Left ventricle myocardium superior (tissue), 1 donor: ENCODE measurements around the gene CPT1A. TPM values are rescaled to one million over a fixed set of nuclear protein-coding genes. Genes with fewer than 3 reads are reported as not detected.
A peak's percentile ranks its signal among the peaks of the same experiment; 100 is the strongest.

Experiments used
- ATAC-seq: fragments of 200-7000 bp; cut with Tn5 transposase; one replicate; pipeline ENCODE4 v1.9.1; 2020; ENCODE audit warnings: mild to moderate bottlenecking, moderate library complexity
- DNase-seq: peaks from one replicate; pipeline ENCODE4 v3.0.0-alpha.2; 2020
- intact Hi-C: fragments of 100-400 bp; cut with micrococcal nuclease; formaldehyde crosslinking; loops from one replicate; pipeline ENCODE4 v1.11.0; 2022
- total RNA-seq: library from RNA; stranded (reverse); fragmentation: NEBNext Ultra II Directional; extraction: Animal tissue kit (Norgen Biotek cat#: 25700); gene quantifications from one replicate; pipeline ENCODE4 v1.2.1, GENCODE V29; 2021
- donor health status: DM: no; HTN: yes; CAD: no; lungs with severe emphysema.

CPT1A gene
- total RNA-seq, 1 donor from 2014 or later: 81.7 TPM

GRCh38 chr11:68855205-68855981 is 13.7 kb upstream of the CPT1A start:
- intact Hi-C loops: no loop called here
- ATAC-seq: peak; percentile 84
- peak; percentile 69 for DNase-seq

- DNase-seq (no peak), ATAC-seq (no peak)
- intact Hi-C loops: no loop called here
Measured at GRCh38 chr11:68854273-68854958, 12.7 kb upstream of the CPT1A start.

GRCh38 chr11:68852628-68853027 is 10.9 kb upstream of the CPT1A start:
- DNase-seq (no peak), ATAC-seq (no peak)
- intact Hi-C loops: no loop called here

GRCh38 chr11:68848429-68848828 is 6.7 kb upstream of the CPT1A start:
- no peak for ATAC-seq
- intact Hi-C loops: no loop called here

GRCh38 chr11:68847395-68847794 is 5.7 kb upstream of the CPT1A start:
- intact Hi-C loops: no loop called here
- DNase-seq (no peak), ATAC-seq (no peak)

More at GRCh38 chr11:68848429-68848828, 6.7 kb upstream of the CPT1A start:
- DNase-seq: peak; percentile 7

GRCh38 chr11:68845351-68846002 is 3.8 kb upstream of the CPT1A start:
- intact Hi-C loops: no loop called here
- ATAC-seq: peak; percentile 7
- no peak for DNase-seq

- intact Hi-C loops: no loop called here
- DNase-seq: no peak
- ATAC-seq: no peak
Measured at GRCh38 chr11:68844801-68845200, 3.1 kb upstream of the CPT1A start.

GRCh38 chr11:68844376-68844775 is 2.7 kb upstream of the CPT1A start:
- intact Hi-C loops: no loop called here
- no peak for ATAC-seq
- DNase-seq: no peak

GRCh38 chr11:68843703-68844312 is 2.1 kb upstream of the CPT1A start:
- ATAC-seq (peak; percentile 67), DNase-seq (peak; percentile 93)
- intact Hi-C loops: no loop called here

GRCh38 chr11:68843052-68843561 is 1.4 kb upstream of the CPT1A start:
- ATAC-seq (no peak), DNase-seq (no peak)
- intact Hi-C loops: no loop called here

GRCh38 chr11:68842427-68843051 is 823 bp upstream of the CPT1A start:
- intact Hi-C loops: no loop called here
- DNase-seq (no peak), ATAC-seq (no peak)

GRCh38 chr11:68840661-68841653 is 759 bp downstream of the CPT1A start:
- ATAC-seq: peak; percentile 19
- DNase-seq: peak; percentile 77
- intact Hi-C loops: no loop called here

- no peak for DNase-seq
- intact Hi-C loops: no loop called here
- peak; percentile 0 for ATAC-seq
Measured at GRCh38 chr11:68839911-68840641, 1.6 kb downstream of the CPT1A start.

GRCh38 chr11:68839054-68839865 is 2.5 kb downstream of the CPT1A start:
- DNase-seq: peak; percentile 98
- ATAC-seq: peak; percentile 82
- intact Hi-C loops: no loop called here

- no peak for ATAC-seq
- peak; percentile 58 for DNase-seq
- intact Hi-C loops: no loop called here
Measured at GRCh38 chr11:68838572-68838964, 3.1 kb downstream of the CPT1A start.
